Measurements from ENCODE around the gene EBF3. TPM values are rescaled to one million over a fixed set of nuclear protein-coding genes. Genes with fewer than 3 reads are reported as not detected.

EBF3 gene
- total RNA-seq, 1 experiment from 2014 or later, result 0.22 TPM

- H3K4me3 Mint-ChIP-seq, result no peak overlapping the region
- no peaks in the 10 kb centered on the region for H4K20me1 ChIP-seq (ENCODE audit: control insufficient read depth, insufficient read depth, insufficient read length)
- H3K9me3 Mint-ChIP-seq, result peaks cover 3 to 8% of the 10 kb centered on the region in 2 experiments; a peak in 1 of 5 replicates
- no peak overlapping the region for H2BK15ac ChIP-seq (ENCODE audit: low read depth, low read length)
- no peak overlapping the region for H3K23ac ChIP-seq (ENCODE audit: insufficient read length, low read depth, low read length)
- no peak overlapping the region for H3K18ac ChIP-seq (ENCODE audit: insufficient read length, low read depth, low read length)
- H2BK120ac ChIP-seq (ENCODE audit: low read depth, low read length, poor library complexity, severe bottlenecking), result no peak overlapping the region
- H2BK12ac ChIP-seq (ENCODE audit: insufficient read length, low read depth, low read length), result no peak overlapping the region
- no peak overlapping the region for H4K8ac ChIP-seq (replicated peaks; ENCODE audit: insufficient read length, low read depth, low read length)
- H4K5ac ChIP-seq (ENCODE audit: insufficient read length, low read depth, low read length), result no peak overlapping the region
- DNase-seq, result no peak
- no peak overlapping the region for H3K56ac ChIP-seq (ENCODE audit: insufficient read length, low read depth, low read length)
- no peak overlapping the region for H3K4ac ChIP-seq (ENCODE audit: low read depth, low read length)
- no peak overlapping the region for H3K27ac Mint-ChIP-seq
- no peaks in the 10 kb centered on the region for H3K79me2 ChIP-seq (ENCODE audit: insufficient read depth, low read length)
- H3K14ac ChIP-seq (ENCODE audit: insufficient read depth, low read length), result no peak overlapping the region
- H4K91ac ChIP-seq (ENCODE audit: insufficient read length, low read depth, low read length), result no peak overlapping the region
- no peak overlapping the region for H2BK5ac ChIP-seq (ENCODE audit: insufficient read length, low read length)
- H3K4me1 ChIP-seq (ENCODE audit: insufficient read depth, low read length), result no peaks in the 10 kb centered on the region
- no peaks in the 10 kb centered on the region for H3K9me3 ChIP-seq (ENCODE audit: control insufficient read depth, low read depth, low read length)
- no peaks in the 10 kb centered on the region for H3K79me1 ChIP-seq (ENCODE audit: insufficient read depth, low read depth, low read length, poor library complexity, severe bottlenecking)
- H3K9ac ChIP-seq (ENCODE audit: extremely low read depth, insufficient read length, low read length), result no peak overlapping the region
- no peak overlapping the region for H3K27ac ChIP-seq (ENCODE audit: insufficient read length, low read depth, low read length)
- no peak overlapping the region for H2AK5ac ChIP-seq (ENCODE audit: insufficient read length, low read length)
- H3K23me2 ChIP-seq (ENCODE audit: insufficient read length, low read depth, low read length, poor library complexity, severe bottlenecking), result no peaks in the 10 kb centered on the region
- no peaks in the 10 kb centered on the region for H3K27me3 ChIP-seq (ENCODE audit: insufficient read depth, low read length)
- no peaks in the 10 kb centered on the region for H3K4me1 Mint-ChIP-seq
- TF ChIP-seq, protein P1, sequence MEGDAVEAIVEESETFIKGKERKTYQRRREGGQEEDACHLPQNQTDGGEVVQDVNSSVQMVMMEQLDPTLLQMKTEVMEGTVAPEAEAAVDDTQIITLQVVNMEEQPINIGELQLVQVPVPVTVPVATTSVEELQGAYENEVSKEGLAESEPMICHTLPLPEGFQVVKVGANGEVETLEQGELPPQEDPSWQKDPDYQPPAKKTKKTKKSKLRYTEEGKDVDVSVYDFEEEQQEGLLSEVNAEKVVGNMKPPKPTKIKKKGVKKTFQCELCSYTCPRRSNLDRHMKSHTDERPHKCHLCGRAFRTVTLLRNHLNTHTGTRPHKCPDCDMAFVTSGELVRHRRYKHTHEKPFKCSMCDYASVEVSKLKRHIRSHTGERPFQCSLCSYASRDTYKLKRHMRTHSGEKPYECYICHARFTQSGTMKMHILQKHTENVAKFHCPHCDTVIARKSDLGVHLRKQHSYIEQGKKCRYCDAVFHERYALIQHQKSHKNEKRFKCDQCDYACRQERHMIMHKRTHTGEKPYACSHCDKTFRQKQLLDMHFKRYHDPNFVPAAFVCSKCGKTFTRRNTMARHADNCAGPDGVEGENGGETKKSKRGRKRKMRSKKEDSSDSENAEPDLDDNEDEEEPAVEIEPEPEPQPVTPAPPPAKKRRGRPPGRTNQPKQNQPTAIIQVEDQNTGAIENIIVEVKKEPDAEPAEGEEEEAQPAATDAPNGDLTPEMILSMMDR (conservative IDR thresholded peaks at IDR 0.05), result no peak
- H3K4me2 ChIP-seq (ENCODE audit: insufficient read depth, insufficient read length, low read length), result no peak overlapping the region
- no CpG with 5 or more reads among the region's 9 CpGs for WGBS (ENCODE audit: extremely low coverage, insufficient read length, low lambda C conversion rate)
- H3K27me3 Mint-ChIP-seq (ENCODE audit: low read depth), result peaks cover 41% of the 10 kb centered on the region
- no peaks in the 10 kb centered on the region for H3K36me3 Mint-ChIP-seq (ENCODE audit: insufficient read depth in 1 of 3, low read depth in 3 of 3)
- H2BK20ac ChIP-seq (ENCODE audit: low read depth, low read length, poor library complexity, severe bottlenecking), result no peak overlapping the region
- H3T11ph ChIP-seq (ENCODE audit: low read length), result no peak overlapping the region
- H2AFZ ChIP-seq (ENCODE audit: low read length), result no peak overlapping the region
These were observed 39.1 kb upstream of the EBF3 start for GRCh38 chr10:130003166-130003565.
